Measurements from ENCODE around the gene RGS7. TPM values are rescaled to one million over a fixed set of nuclear protein-coding genes. Genes with fewer than 3 reads are reported as not detected.

RGS7 gene
- total and polyA plus RNA-seq, 2 of the 4 experiments (the other 2 are of a cell fraction): 0.58 to 0.72 TPM

DNA sequence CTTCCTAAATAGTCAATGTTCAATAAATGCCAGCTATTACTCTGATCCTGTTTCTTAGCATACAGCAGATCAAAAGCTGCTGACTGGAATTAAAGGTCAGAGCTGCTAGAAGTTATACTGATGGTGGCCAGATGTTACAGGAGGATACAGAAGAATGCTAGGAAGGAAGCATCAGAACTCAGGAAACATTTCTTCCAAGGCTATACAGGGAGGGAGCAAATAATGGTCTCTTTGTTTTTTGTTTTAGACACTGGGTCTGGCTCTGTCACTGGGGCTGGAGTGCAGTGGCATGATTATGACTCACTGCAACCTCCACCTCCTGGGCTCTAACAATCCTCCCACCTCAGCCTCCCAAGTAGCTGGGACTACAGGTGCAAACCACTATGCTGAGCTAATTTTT is 175.5 kb downstream of the RGS7 start:
- H2BK120ac ChIP-seq (ENCODE audit: low read depth, low read length): no peak overlapping the region

More for the DNA sequence above, 175.5 kb downstream of the RGS7 start:
- in situ Hi-C loops (cut with MboI; ENCODE audit: low sequenced_read_pairs): no loop called here
- dilution Hi-C loops (cut with HindIII; ENCODE audit: low sequenced_read_pairs, unreplicated experiment): no loop called here
- Histone ChIP-seq H3K4me1 (ENCODE audit: control insufficient read depth, insufficient read depth, low read length) (no peaks in the 10 kb centered on the region), H4K5ac (ENCODE audit: low read depth, low read length) (no peak overlapping the region), H4K91ac (ENCODE audit: insufficient read depth, low read depth, low read length) (no peak overlapping the region), H3K36me3 (ENCODE audit: control insufficient read depth, insufficient read depth, low read length) (no peaks in the 10 kb centered on the region), H3K14ac (replicated peaks; ENCODE audit: low read depth, low read length) (no peak overlapping the region), H4K8ac (ENCODE audit: low read depth in 2 of 2, low read length in 2 of 2) (no peak overlapping the region), H3K27me3 (ENCODE audit: control insufficient read depth, insufficient read depth, low read length) (no peaks in the 10 kb centered on the region), H2BK20ac (ENCODE audit: low read depth, low read length) (no peak overlapping the region), H3K56ac (ENCODE audit: extremely low read depth, insufficient read depth, low read length) (no peak overlapping the region), H3K4me3 (ENCODE audit: insufficient read depth, low read depth, low read length) (no peak overlapping the region), H3K4me2 (ENCODE audit: low read depth, low read length) (no peak overlapping the region), H3K4ac (ENCODE audit: low read depth, low read length) (no peak overlapping the region), H2BK15ac (ENCODE audit: low read depth, low read length) (no peak overlapping the region), H3K23ac (ENCODE audit: low read depth, low read length) (no peak overlapping the region), H3K27ac (ENCODE audit: insufficient read depth, low read length) (no peak overlapping the region), H3K9ac (ENCODE audit: low read depth, low read length) (no peak overlapping the region), H2BK5ac (ENCODE audit: low read depth, low read length, poor library complexity, severe bottlenecking) (no peak overlapping the region), H2AK9ac (replicated peaks; ENCODE audit: low read depth, low read length, poor library complexity) (no peak overlapping the region), H3K9me1 (ENCODE audit: insufficient read depth, low read length) (no peaks in the 10 kb centered on the region), H3K18ac (ENCODE audit: low read depth, low read length) (no peak overlapping the region), H2AK5ac (ENCODE audit: low read depth, low read length) (no peak overlapping the region), H3K79me1 (ENCODE audit: low read depth in 1 of 2, low read length in 2 of 2) (no peaks in the 10 kb centered on the region), H2AFZ (replicated peaks; ENCODE audit: low read length, poor library complexity) (no peak overlapping the region), H4K20me1 (ENCODE audit: insufficient read depth, low read length) (no peaks in the 10 kb centered on the region), H3K9me3 (ENCODE audit: control insufficient read depth, insufficient read depth, low read length) (peaks cover 2% of the 10 kb centered on the region; the same call in 1 of the 2 replicates)
- intact Hi-C loops (cut with micrococcal nuclease): no loop called here
- DNase-seq (no peak), ATAC-seq (ENCODE audit: low read depth) (no peak)
- ChIA-PET CTCF (no interaction called here), POLR2A (ENCODE audit: unreplicated experiment) (no interaction called here)
- TF ChIP-seq BHLHE40 (IDR thresholded peaks at IDR 0.05; ENCODE audit: low read depth, low read length): no peak
- no peak for TF ChIP-seq SMC3 (IDR thresholded peaks at IDR 0.05; ENCODE audit: low read depth, low read length)
- TF ChIP-seq MAZ (IDR thresholded peaks at IDR 0.05; ENCODE audit: borderline replicate concordance, low read depth, low read length): no peak
- TF ChIP-seq, protein P1, sequence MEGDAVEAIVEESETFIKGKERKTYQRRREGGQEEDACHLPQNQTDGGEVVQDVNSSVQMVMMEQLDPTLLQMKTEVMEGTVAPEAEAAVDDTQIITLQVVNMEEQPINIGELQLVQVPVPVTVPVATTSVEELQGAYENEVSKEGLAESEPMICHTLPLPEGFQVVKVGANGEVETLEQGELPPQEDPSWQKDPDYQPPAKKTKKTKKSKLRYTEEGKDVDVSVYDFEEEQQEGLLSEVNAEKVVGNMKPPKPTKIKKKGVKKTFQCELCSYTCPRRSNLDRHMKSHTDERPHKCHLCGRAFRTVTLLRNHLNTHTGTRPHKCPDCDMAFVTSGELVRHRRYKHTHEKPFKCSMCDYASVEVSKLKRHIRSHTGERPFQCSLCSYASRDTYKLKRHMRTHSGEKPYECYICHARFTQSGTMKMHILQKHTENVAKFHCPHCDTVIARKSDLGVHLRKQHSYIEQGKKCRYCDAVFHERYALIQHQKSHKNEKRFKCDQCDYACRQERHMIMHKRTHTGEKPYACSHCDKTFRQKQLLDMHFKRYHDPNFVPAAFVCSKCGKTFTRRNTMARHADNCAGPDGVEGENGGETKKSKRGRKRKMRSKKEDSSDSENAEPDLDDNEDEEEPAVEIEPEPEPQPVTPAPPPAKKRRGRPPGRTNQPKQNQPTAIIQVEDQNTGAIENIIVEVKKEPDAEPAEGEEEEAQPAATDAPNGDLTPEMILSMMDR (conservative IDR thresholded peaks at IDR 0.05; ENCODE audit: low read depth, low read length): no peak
- BruUV-seq (replicated peaks): no TSS peak

All from IMR-90 (cell line).